ENCODE measurements around the gene VIPR1. TPM values are rescaled to one million over a fixed set of nuclear protein-coding genes. Genes with fewer than 3 reads are reported as not detected.

The VIPR1 gene
- total RNA-seq, 1 donor from 2014 or later: 0.68 TPM

DNA sequence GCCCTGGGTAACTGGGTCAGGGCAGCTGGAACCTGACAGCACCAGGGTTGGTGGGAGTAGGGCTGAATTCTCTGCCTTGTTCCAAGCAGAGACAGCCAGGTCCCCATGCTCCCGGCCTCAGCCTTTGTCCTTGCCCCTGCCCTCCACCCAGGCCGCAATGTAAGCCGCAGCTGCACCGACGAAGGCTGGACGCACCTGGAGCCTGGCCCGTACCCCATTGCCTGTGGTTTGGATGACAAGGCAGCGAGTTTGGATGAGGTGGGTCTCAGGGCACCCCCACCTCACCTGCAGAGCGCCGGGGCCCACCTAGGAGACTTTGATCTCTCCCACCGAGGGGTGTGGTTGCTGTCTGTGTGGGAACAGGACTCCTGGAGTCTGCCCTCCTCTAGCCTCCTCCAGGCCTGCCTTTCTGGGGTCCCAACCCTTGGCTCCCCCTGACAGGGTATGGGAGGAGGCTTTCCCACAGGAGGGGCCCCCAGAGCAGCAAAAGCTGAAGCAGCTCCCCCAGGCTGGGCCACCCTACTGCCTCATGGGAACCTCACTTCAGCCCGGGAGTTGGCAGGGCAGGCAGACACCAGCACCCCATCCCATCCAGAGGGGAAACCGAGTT is 23.4 kb downstream of the VIPR1 start:
- Mint-ChIP-seq H3K4me3 (no peak overlapping the region), H3K36me3 (ENCODE audit: low read depth) (peaks cover 7% of the 10 kb centered on the region), H3K4me1 (peaks cover 35% of the 10 kb centered on the region), H3K27me3 (no peaks in the 10 kb centered on the region), H3K9me3 (peaks cover 7% of the 10 kb centered on the region), H3K27ac (no peak overlapping the region)
- intact Hi-C loops (cut with micrococcal nuclease): no loop called here
- no peak for DNase-seq

DNA sequence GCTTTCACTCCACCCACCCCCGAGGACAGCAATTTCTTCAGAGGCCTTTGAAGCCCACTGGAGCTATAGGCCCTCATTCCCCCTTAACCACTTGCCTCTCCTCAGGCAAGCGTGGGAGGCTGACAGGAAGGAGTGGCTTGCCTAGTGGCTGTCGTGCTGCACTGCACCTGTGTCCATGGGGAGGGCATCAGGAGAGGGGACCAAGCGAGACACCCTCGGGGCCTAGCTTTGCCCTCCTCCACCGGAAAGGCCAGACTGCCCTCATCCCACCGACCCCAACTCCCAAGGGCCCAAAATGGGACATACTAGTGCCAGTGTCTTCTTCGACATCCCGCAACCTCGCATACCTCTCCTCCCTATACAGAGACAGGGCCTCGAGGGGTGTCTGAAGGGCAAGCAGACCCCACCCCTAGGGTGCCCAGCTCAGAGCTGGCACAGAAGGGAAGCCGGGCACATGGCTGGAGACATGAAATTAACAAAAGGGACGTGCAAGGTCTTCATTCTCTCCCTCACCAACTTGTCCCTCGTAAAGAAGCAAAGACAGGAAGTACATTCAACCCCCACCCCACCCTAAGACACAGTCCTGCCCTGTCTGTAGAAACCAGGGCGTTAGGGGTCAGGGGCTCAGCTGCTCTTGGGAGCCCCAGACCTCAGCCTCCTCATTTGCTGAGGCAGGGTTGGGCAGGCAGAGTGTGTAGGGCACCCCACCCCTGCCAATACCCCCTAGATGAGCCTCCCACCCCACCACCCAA is 24.3 kb downstream of the VIPR1 start:
- Mint-ChIP-seq H3K4me3 (peak overlapping the region; percentile 63), H3K27me3 (no peaks in the 10 kb centered on the region), H3K27ac (peak overlapping the region; percentile 76), H3K36me3 (ENCODE audit: low read depth) (peaks cover 7% of the 10 kb centered on the region), H3K9me3 (peaks cover 7% of the 10 kb centered on the region), H3K4me1 (peaks cover 35% of the 10 kb centered on the region)
- peak; percentile 81 for DNase-seq
- intact Hi-C loops (cut with micrococcal nuclease): no loop called here

DNA sequence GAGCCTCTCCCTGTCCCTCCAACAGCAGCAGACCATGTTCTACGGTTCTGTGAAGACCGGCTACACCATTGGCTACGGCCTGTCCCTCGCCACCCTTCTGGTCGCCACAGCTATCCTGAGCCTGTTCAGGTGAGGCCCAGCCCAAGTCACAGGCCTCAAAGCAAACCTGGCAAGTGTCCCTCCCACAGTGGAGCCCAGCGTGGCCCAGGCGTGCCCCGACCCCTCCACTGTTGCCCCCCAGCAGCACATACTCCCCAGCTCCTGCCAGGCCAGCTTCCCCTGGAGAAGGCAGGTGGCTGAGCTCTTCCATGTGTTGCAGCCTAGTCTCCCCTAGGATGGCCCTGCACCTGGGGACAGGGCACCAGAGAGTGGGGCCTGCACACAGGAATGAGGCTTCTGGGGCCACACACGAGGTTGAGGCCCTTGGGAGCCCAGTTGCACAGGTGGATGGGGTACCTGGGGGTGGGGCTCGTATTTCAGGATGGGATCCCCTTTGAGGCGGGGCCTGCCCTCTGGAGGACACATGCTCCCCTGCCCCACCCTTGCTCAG is 25.0 kb downstream of the VIPR1 start:
- Mint-ChIP-seq H3K27ac (peak overlapping the region; percentile 76), H3K9me3 (peaks cover 7% of the 10 kb centered on the region), H3K27me3 (no peaks in the 10 kb centered on the region), H3K4me1 (peaks cover 35% of the 10 kb centered on the region), H3K36me3 (ENCODE audit: low read depth) (peaks cover 7% of the 10 kb centered on the region), H3K4me3 (no peak overlapping the region)
- intact Hi-C loops (cut with micrococcal nuclease): no loop called here
- DNase-seq: no peak

DNA sequence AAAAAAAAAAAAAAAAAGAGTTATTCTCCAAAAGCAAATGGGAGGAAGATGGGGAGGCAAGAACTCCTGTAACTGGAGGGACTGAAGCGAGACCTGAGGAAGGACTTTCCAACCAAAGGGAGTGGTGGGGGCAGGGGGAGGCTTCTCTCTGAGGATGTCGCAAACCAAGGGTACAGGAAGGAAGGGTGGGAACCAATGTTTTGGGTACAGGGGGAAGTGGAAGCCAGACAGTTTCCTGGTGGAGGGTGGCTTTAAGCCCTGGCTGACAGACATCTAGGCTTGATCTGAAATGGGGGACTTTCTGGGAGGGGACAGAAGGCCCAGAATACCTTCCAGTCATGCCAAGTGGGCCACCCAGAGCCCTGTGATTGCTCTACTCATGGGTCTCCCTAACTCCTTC is 27.0 kb downstream of the VIPR1 start:
- peak; percentile 65 for DNase-seq
- Mint-ChIP-seq H3K27me3 (no peaks in the 10 kb centered on the region), H3K9me3 (peaks cover 7% of the 10 kb centered on the region), H3K4me1 (peaks cover 37% of the 10 kb centered on the region), H3K27ac (peak overlapping the region; percentile 5), H3K36me3 (ENCODE audit: low read depth) (peaks cover 7% of the 10 kb centered on the region), H3K4me3 (peak overlapping the region; percentile 20)
- intact Hi-C loops (cut with micrococcal nuclease): no loop called here

DNA sequence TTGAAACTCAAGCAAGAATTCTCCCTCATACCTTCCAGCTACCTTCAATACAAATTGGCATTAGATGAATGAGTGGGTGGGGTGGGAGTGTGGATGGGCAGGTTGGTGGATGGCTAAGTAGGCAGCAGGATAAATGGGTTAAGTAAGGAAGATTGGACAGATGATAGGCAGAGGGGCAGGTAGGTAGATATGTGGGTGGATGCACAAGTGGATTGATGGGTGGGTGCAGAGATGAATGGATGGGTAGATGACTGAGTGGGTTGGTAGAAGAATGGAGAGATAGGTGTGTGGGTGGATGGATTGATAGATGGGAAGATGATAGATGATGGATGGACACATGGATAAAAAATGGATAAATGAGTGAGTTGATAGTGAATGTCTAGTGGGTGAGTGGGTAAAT is 27.6 kb downstream of the VIPR1 start:
- peaks cover 7% of the 10 kb centered on the region for H3K36me3 Mint-ChIP-seq (ENCODE audit: low read depth)
- peak overlapping the region; percentile 0 for H3K4me3 Mint-ChIP-seq
- no peaks in the 10 kb centered on the region for H3K27me3 Mint-ChIP-seq
- no peak overlapping the region for H3K27ac Mint-ChIP-seq
- peaks cover 37% of the 10 kb centered on the region for H3K4me1 Mint-ChIP-seq
- H3K9me3 Mint-ChIP-seq: peaks cover 7% of the 10 kb centered on the region
- intact Hi-C loops (cut with micrococcal nuclease): no loop called here
- no peak for DNase-seq

DNA sequence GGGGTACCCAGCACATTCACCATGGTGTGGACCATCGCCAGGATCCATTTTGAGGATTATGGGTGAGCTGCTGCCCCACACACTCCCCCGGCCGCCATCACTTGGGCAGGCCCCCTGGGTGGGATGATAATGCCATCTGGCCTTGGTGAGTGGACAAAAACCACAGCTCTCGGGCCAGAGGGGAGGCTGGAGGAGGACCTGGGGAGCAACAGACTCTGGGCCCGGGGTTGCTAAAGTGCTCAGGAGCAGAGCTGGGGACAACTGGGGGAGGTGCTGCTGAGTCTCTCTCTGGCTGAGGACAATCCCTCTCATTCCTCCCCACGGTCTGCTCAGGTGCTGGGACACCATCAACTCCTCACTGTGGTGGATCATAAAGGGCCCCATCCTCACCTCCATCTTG is 29.0 kb downstream of the VIPR1 start:
- intact Hi-C loops (cut with micrococcal nuclease): no loop called here
- Mint-ChIP-seq H3K27ac (no peak overlapping the region), H3K9me3 (peaks cover 7% of the 10 kb centered on the region), H3K4me3 (no peak overlapping the region), H3K27me3 (no peaks in the 10 kb centered on the region), H3K36me3 (ENCODE audit: low read depth) (peaks cover 7% of the 10 kb centered on the region), H3K4me1 (peaks cover 36% of the 10 kb centered on the region)
- no peak for DNase-seq

DNA sequence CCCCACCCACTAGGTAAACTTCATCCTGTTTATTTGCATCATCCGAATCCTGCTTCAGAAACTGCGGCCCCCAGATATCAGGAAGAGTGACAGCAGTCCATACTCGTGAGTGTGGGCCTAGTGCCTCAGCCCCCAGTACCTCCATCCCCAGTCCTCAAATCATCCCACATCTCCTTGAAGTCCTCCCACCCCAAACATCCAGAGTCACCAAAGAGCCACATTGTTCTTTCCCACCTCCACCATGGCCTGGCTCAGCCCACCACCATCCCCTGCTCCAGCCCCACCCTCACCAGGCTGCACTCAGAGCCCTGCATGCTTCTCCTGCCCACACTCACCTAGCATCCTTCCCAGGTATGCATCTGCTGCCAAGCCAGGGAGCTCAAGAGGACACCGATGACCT is 29.8 kb downstream of the VIPR1 start:
- Mint-ChIP-seq H3K27ac (no peak overlapping the region), H3K27me3 (no peaks in the 10 kb centered on the region), H3K4me3 (no peak overlapping the region), H3K36me3 (ENCODE audit: low read depth) (peaks cover 7% of the 10 kb centered on the region), H3K9me3 (peaks cover 7% of the 10 kb centered on the region), H3K4me1 (peaks cover 28% of the 10 kb centered on the region)
- DNase-seq: no peak
- intact Hi-C loops (cut with micrococcal nuclease): no loop called here

DNA sequence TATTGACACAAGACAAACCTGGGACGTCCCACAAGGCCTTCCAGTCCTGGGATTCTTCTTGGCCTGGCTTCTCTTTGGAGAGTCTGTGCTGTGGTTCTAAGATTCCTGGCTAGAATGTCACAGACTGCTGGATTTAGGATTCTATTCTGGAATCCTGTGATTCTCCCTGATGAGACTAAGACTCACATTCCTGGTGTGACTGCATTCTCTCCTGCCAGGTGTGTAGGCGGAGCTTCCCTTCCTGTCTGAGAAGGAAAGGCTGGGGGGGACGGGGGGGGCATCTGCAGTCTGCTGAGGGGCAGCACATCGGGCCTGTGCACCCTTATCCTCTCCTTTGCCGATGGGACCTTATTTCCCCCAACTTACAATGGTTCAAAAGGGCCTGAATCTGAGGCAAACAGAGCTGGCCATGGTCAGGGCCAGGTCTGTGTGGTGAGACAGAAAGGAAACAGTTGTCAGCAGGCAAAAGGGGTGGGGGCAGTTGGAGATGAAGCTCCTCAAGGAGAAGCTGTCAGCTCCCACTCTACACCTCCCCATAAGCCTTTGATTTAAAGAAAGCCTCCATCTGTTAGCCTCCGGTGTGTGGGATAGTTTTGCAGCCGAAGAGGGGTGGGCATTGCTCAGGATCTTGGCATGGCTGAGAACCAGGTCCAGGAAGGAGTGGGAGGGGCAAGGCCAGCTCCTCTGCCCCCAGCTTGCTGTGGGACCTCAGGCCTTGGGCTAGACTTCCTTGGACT is 30.9 kb downstream of the VIPR1 start:
- H3K36me3 Mint-ChIP-seq (ENCODE audit: low read depth): peaks cover 7% of the 10 kb centered on the region
- no peak overlapping the region for H3K27ac Mint-ChIP-seq
- H3K4me1 Mint-ChIP-seq: peaks cover 24% of the 10 kb centered on the region

DNA sequence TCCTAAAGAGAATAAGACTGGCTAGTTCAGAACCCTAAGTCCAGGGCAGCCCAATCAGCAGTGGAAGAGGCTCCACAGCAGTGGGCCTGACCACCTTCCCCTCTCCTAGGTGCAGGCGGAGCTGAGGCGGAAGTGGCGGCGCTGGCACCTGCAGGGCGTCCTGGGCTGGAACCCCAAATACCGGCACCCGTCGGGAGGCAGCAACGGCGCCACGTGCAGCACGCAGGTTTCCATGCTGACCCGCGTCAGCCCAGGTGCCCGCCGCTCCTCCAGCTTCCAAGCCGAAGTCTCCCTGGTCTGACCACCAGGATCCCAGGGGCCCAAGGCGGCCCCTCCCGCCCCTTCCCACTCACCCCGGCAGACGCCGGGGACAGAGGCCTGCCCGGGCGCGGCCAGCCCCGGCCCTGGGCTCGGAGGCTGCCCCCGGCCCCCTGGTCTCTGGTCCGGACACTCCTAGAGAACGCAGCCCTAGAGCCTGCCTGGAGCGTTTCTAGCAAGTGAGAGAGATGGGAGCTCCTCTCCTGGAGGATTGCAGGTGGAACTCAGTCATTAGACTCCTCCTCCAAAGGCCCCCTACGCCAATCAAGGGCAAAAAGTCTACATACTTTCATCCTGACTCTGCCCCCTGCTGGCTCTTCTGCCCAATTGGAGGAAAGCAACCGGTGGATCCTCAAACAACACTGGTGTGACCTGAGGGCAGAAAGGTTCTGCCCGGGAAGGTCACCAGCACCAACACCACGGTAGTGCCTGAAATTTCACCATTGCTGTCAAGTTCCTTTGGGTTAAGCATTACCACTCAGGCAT is 33.7 kb downstream of the VIPR1 start:
- H3K27ac Mint-ChIP-seq: no peak overlapping the region
- no peaks in the 10 kb centered on the region for H3K36me3 Mint-ChIP-seq (ENCODE audit: low read depth)
- H3K4me1 Mint-ChIP-seq: peaks cover 5% of the 10 kb centered on the region
- H3K4me3 Mint-ChIP-seq: no peak overlapping the region
- intact Hi-C loops (cut with micrococcal nuclease): loop anchor here (2.0 kb wide), 1 partner anchor 17 kb away; no protein-coding TSS in a partner anchor
- no peaks in the 10 kb centered on the region for H3K27me3 Mint-ChIP-seq
- peak; percentile 82 for DNase-seq
- H3K9me3 Mint-ChIP-seq: no peaks in the 10 kb centered on the region

More for the DNA sequence above, 30.9 kb downstream of the VIPR1 start:
- no peak for DNase-seq
- Mint-ChIP-seq H3K27me3 (no peaks in the 10 kb centered on the region), H3K4me3 (no peak overlapping the region), H3K9me3 (peaks cover 7% of the 10 kb centered on the region)
- intact Hi-C loops (cut with micrococcal nuclease): no loop called here

DNA sequence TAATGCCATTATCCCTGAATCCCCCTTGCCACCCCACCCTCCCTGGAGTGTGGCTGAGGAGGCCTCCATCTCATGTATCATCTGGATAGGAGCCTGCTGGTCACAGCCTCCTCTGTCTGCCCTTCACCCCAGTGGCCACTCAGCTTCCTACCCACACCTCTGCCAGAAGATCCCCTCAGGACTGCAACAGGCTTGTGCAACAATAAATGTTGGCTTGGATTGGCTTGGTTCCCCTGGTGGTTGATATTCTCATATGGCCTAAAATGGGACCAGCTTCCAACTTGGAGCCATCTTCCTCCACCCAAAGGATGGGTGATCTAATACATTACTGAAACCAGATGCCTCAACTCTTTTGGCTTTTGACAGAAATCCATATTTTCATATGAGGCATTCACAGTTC is 34.9 kb downstream of the VIPR1 start:
- Mint-ChIP-seq H3K36me3 (ENCODE audit: low read depth) (no peaks in the 10 kb centered on the region), H3K4me1 (peaks cover 5% of the 10 kb centered on the region), H3K27ac (no peak overlapping the region), H3K27me3 (no peaks in the 10 kb centered on the region), H3K9me3 (no peaks in the 10 kb centered on the region), H3K4me3 (no peak overlapping the region)
- DNase-seq: no peak
- intact Hi-C loops (cut with micrococcal nuclease): loop anchor here (2.0 kb wide), 1 partner anchor 19 kb away; no protein-coding TSS in a partner anchor

DNA sequence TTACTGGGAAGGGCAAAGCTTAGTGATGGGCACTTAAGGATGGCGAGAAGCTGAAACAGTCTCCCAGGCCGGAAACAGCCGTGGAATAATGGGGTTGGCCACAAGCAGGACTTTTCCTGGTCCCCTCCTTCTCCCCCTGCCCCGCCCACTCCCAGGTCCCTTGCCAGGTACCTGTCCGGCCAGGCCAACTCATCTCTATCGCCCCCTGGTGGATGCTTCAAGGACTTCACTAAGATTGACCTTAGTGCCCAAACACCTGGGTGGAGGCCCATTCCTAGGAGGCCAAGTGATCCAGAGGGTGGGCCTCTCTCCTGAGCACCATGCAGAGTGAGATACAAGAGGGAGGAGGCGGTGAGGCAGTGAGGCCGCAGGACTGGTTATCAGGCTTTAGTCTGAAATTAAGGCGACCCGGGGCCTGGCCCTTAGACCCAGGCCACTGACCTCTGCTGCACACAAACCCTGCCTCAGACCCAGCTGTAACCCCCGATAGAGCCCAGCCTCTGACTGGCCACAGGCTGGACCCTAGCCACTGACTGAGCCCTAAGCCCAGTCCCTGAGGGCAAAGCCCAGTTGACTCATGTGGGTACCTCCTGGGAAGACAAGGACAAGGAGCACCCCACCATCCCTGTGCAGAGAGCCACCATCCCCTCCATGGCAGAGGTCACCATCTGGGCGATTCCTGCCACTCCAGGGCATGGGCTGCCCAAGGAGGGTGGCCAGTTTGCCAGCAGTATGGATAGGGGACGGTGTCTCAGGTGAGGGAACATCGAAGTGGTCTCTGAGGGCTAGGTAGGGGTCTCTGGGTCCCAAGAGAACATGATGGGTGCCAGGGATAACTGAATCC is 37.6 kb downstream of the VIPR1 start:
- H3K27ac Mint-ChIP-seq: no peak overlapping the region
- no peaks in the 10 kb centered on the region for H3K9me3 Mint-ChIP-seq
- H3K4me1 Mint-ChIP-seq: peaks cover 2% of the 10 kb centered on the region
- DNase-seq: peak; percentile 90
- no peaks in the 10 kb centered on the region for H3K27me3 Mint-ChIP-seq
- H3K4me3 Mint-ChIP-seq: no peak overlapping the region
- H3K36me3 Mint-ChIP-seq (ENCODE audit: low read depth): no peaks in the 10 kb centered on the region
- intact Hi-C loops (cut with micrococcal nuclease): loop anchor here (1.0 kb wide), 1 partner anchor 39 kb away; no protein-coding TSS in a partner anchor

DNA sequence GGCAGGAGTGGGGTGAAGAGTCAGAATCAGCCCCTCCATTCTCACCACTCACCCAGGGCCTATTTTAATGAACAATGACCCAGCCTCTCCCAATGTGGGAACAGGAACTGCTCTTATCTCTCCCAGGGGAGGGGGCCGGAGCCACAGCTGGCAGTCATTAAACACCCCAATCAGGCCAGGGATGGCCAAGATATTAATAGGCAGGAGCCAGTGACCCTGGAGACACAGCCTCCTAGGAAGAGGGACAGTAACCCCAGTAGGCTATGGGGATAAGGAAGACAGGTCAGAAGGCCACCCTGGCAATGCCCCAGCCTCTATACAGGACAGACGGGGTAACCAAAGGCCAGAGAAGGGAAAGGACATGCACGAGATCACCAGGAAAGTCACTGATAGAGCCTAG is 38.6 kb downstream of the VIPR1 start:
- DNase-seq: no peak
- H3K27me3 Mint-ChIP-seq: no peaks in the 10 kb centered on the region
- H3K4me1 Mint-ChIP-seq: peaks cover 2% of the 10 kb centered on the region
- intact Hi-C loops (cut with micrococcal nuclease): no loop called here
- no peak overlapping the region for H3K27ac Mint-ChIP-seq
- no peaks in the 10 kb centered on the region for H3K9me3 Mint-ChIP-seq
- no peak overlapping the region for H3K4me3 Mint-ChIP-seq
- H3K36me3 Mint-ChIP-seq (ENCODE audit: low read depth): no peaks in the 10 kb centered on the region
